Measurements from ENCODE around the gene XPA. TPM values are rescaled to one million over a fixed set of nuclear protein-coding genes. Genes with fewer than 3 reads are reported as not detected.

The XPA gene
- total and polyA plus RNA-seq, 2 of the 8 experiments (the other 6 are each of a cell fraction or from before 2014, with no cell fraction given), result 0.24 to 2.6 TPM

GRCh38 chr9:97695390-97695789 lies 1.8 kb downstream of the XPA start:
- Histone ChIP-seq H3K56ac (replicated peaks; ENCODE audit: insufficient read length, low read depth, low read length) (no peak overlapping the region), H4K8ac (ENCODE audit: extremely low read depth, insufficient read depth, low read length) (no peak overlapping the region), H3K14ac (ENCODE audit: insufficient read length) (no peak overlapping the region), H3K4me3 (ENCODE audit: extremely low read depth in 1 of 4, insufficient read depth in 2 of 4, low read depth in 3 of 4, low read length in 4 of 4) (no peak overlapping the region), H3K79me1 (ENCODE audit: low read depth, low read length) (no peaks in the 10 kb centered on the region), H3K4me2 (ENCODE audit: insufficient read depth in 1 of 2, low read depth in 2 of 2, low read length in 2 of 2) (no peak overlapping the region; a peak in 1 of 4 replicates), H3K23me2 (ENCODE audit: low read depth, low read length) (peaks cover 9% of the 10 kb centered on the region; the same call in 1 of the 2 replicates), H2BK15ac (ENCODE audit: low read length) (no peak overlapping the region), H3K23ac (ENCODE audit: insufficient read length) (no peak overlapping the region), H3K79me2 (ENCODE audit: control insufficient read depth in 1 of 2, insufficient read depth in 2 of 2, low read length in 2 of 2) (no peaks in the 10 kb centered on the region), H3K27ac (ENCODE audit: low read depth, low read length) (no peak overlapping the region), H3K18ac (ENCODE audit: extremely low read depth, low read length) (no peak overlapping the region), H3K4ac (replicated peaks; ENCODE audit: insufficient read length, low read depth, low read length) (no peak overlapping the region), H2BK12ac (ENCODE audit: low read depth, low read length) (no peak overlapping the region), H3K27me3 (replicated peaks in 1 of 4; ENCODE audit: control insufficient read depth in 3 of 4, extremely low read depth in 1 of 4, insufficient read depth in 3 of 4, low read length in 3 of 4) (peaks cover 0 to 15% (median 11%) of the 10 kb centered on the region in 4 experiments; a peak in 6 of 7 replicates), H2AFZ (ENCODE audit: low read length) (no peak overlapping the region), H4K20me1 (replicated peaks in 1 of 2; ENCODE audit: control insufficient read depth in 1 of 2, insufficient read depth in 2 of 2, low read length in 2 of 2) (peaks cover 0 to 2% of the 10 kb centered on the region in 2 experiments), H3K9ac (replicated peaks in 1 of 4; ENCODE audit: extremely low read depth in 1 of 4, low read depth in 3 of 4, low read length in 3 of 4) (no peak overlapping the region), H2AK5ac (ENCODE audit: low read depth, low read length) (no peak overlapping the region), H3K4me1 (replicated peaks in 1 of 4; ENCODE audit: control insufficient read depth in 3 of 4, insufficient read depth in 4 of 4, low read length in 3 of 4) (peaks cover 0 to 4% (median 1%) of the 10 kb centered on the region in 4 experiments; a peak in 2 of 7 replicates), H2BK20ac (ENCODE audit: low read length) (no peak overlapping the region), H3K9me3 (ENCODE audit: insufficient read depth in 2 of 2, low read depth in 1 of 2, low read length in 1 of 2) (no peaks in the 10 kb centered on the region), H4K91ac (replicated peaks; ENCODE audit: insufficient read length, low read length) (no peak overlapping the region), H4K5ac (ENCODE audit: insufficient read length, low read depth, low read length) (no peak overlapping the region), H2BK120ac (replicated peaks; ENCODE audit: low read depth, low read length) (no peak overlapping the region), H3K36me3 (ENCODE audit: control insufficient read depth in 2 of 4, insufficient read depth in 4 of 4, low read length in 3 of 4) (no peaks in the 10 kb centered on the region), H2BK5ac (ENCODE audit: low read depth, low read length) (no peak overlapping the region)
- DNase-seq (ENCODE audit: low read depth in 1 of 2, low spot score in 2 of 2) (no peak), FAIRE-seq (no peak)
- 85% methylated on average over 3 of the region's 3 CpGs; no CpG with 5 or more reads in 1 of the 2 experiments for WGBS, 2 experiments (ENCODE audit: extremely low coverage in 1 of 2, insufficient coverage in 1 of 2, insufficient read length in 1 of 2, insufficient replicate concordance in 2 of 2, low coverage in 1 of 2, low lambda C conversion rate in 2 of 2, missing lambda C conversion rate in 1 of 2)
- POLR2A ChIA-PET (ENCODE audit: partially characterized antibody), result no interaction called here
- CTCF ChIA-PET (ENCODE audit: partially characterized antibody), result no interaction called here
- TF ChIP-seq KDM1A (IDR thresholded peaks at IDR 0.05; ENCODE audit: borderline replicate concordance, low read length) (no peak), TBP (IDR thresholded peaks at IDR 0.05; ENCODE audit: low read depth, low read length) (no peak), EZH2 (IDR thresholded peaks at IDR 0.05; ENCODE audit: low read depth, low read length, severe bottlenecking) (no peak), MAFK (IDR thresholded peaks at IDR 0.05; ENCODE audit: low read depth, low read length) (no peak)
